HL-60 (cell line): ENCODE measurements around the gene TAF13.

Experiments used
- DNase-seq, 2 experiments: peaks; one replicate each; pipeline ENCODE4 v3.0.0-alpha.2; 2010 to 2020; ENCODE audit warnings: low read depth in 1 of 2, low spot score in 1 of 2
- H3K27ac ChIP-seq: fragments of 250-450 bp; sonication (Bioruptor Pico); replicated peaks from 2 replicates; pipeline ENCODE4 v1.5.1; 2020; ENCODE audit warnings: mild to moderate bottlenecking, moderate library complexity
- H3K27me3 ChIP-seq: fragments of 250-450 bp; sonication (Bioruptor Pico); 2 replicates; pipeline ENCODE4 v1.5.1; 2021; ENCODE audit warnings: mild to moderate bottlenecking, moderate library complexity; ENCODE audit not compliant: insufficient read depth, poor library complexity, severe bottlenecking
- H3K4me3 ChIP-seq: replicated peaks from 2 replicates; pipeline ENCODE4 v1.5.1; 2011; ENCODE audit warnings: mild to moderate bottlenecking, control low read depth, low read length; ENCODE audit not compliant: insufficient read depth
- CTCF ChIP-seq: IDR thresholded peaks from one replicate; pipeline ENCODE4 v1.5.1; 2011; ENCODE audit warnings: low read length, control low read depth, inconsistent platforms; ENCODE audit not compliant: insufficient read depth
- GABPA ChIP-seq: IDR thresholded peaks from 2 replicates; pipeline ENCODE4 v1.6.1; 2012; ENCODE audit warnings: low read depth
- POLR2AphosphoS5 ChIP-seq: IDR thresholded peaks from 2 replicates; pipeline ENCODE4 v1.6.1; 2012; ENCODE audit warnings: low read depth
- REST ChIP-seq: IDR thresholded peaks from 2 replicates; pipeline ENCODE4 v1.6.1; 2012; ENCODE audit warnings: low read depth; ENCODE audit not compliant: insufficient replicate concordance
- SPI1 ChIP-seq: IDR thresholded peaks from 2 replicates; pipeline ENCODE4 v1.6.1; 2012; ENCODE audit warnings: low read depth, mild to moderate bottlenecking, borderline replicate concordance

Gene TAF13

GRCh38 chr1:109112652-109113285, 37.0 kb upstream of the TAF13 start:
- DNase-seq, result peak; percentile 86 to 90
- peak; percentile 46; the same call in 1 of the 2 replicates for TF ChIP-seq SPI1
- no peak for TF ChIP-seq POLR2AphosphoS5
- TF ChIP-seq CTCF, result peak; percentile 93
- no peak for TF ChIP-seq REST
- Histone ChIP-seq H3K27me3 (peaks cover 19% of the 10 kb centered on the region), H3K4me3 (peak overlapping the region; percentile 7), H3K27ac (peak overlapping the region; percentile 22)

- Histone ChIP-seq H3K4me3 (no peak overlapping the region), H3K27me3 (peaks cover 19% of the 10 kb centered on the region), H3K27ac (peak overlapping the region; percentile 22)
- no peak for DNase-seq
- TF ChIP-seq SPI1 (peak; percentile 13; the same call in 1 of the 2 replicates), GABPA (no peak), REST (no peak)
Measured at GRCh38 chr1:109112056-109112651, 36.4 kb upstream of the TAF13 start.

- peak; percentile 80 to 85 for DNase-seq
- Histone ChIP-seq H3K27me3 (peaks cover 19% of the 10 kb centered on the region), H3K27ac (no peak overlapping the region), H3K4me3 (no peak overlapping the region)
- no peak for TF ChIP-seq REST
- no peak for TF ChIP-seq SPI1
- TF ChIP-seq POLR2AphosphoS5, result no peak
- TF ChIP-seq GABPA, result no peak
- no peak for TF ChIP-seq CTCF
Measured at GRCh38 chr1:109111386-109112055, 35.7 kb upstream of the TAF13 start.
